GM12801 (cell line): Measurements from ENCODE around the gene TASP1.

Source experiments
- TF ChIP-seq, protein P1 (sequence below): IDR thresholded peaks from one replicate; pipeline ENCODE4 v1.5.1; 2011; ENCODE audit warnings: control low read depth; ENCODE audit not compliant: insufficient read length; ENCODE audit errors: extremely low read depth

Gene TASP1

DNA sequence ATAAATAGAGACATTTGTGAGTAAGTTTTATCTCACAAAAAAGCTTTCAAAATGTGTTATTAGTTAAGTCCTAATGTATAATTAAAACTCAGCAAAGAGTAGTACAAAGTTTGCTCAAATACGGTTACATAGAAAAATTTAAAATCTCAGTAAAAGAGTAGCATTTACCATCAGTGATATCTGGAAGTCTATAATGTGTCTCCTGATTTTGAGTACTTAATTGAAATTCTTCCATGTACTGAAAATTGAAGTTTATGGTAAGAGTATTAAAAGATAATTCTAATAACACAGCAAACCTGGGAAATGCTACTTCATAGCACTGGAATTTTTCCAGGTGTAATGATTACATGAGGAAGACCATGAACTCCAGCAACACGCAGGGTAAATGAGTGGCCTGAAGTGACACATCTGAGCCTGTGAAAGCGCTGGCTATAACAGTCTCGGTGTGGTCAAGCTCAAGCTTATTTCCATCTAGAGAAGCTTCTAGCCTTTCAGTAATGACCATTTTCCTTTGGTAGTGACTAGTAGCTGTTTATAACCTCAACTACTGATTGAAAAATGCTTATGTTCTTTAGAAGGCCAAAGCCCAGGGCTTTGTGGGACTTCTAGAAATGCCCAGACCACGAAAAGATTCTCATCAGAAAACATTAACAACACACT is 214.4 kb downstream of the TASP1 start:
- TF ChIP-seq, protein P1, sequence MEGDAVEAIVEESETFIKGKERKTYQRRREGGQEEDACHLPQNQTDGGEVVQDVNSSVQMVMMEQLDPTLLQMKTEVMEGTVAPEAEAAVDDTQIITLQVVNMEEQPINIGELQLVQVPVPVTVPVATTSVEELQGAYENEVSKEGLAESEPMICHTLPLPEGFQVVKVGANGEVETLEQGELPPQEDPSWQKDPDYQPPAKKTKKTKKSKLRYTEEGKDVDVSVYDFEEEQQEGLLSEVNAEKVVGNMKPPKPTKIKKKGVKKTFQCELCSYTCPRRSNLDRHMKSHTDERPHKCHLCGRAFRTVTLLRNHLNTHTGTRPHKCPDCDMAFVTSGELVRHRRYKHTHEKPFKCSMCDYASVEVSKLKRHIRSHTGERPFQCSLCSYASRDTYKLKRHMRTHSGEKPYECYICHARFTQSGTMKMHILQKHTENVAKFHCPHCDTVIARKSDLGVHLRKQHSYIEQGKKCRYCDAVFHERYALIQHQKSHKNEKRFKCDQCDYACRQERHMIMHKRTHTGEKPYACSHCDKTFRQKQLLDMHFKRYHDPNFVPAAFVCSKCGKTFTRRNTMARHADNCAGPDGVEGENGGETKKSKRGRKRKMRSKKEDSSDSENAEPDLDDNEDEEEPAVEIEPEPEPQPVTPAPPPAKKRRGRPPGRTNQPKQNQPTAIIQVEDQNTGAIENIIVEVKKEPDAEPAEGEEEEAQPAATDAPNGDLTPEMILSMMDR: no peak

DNA sequence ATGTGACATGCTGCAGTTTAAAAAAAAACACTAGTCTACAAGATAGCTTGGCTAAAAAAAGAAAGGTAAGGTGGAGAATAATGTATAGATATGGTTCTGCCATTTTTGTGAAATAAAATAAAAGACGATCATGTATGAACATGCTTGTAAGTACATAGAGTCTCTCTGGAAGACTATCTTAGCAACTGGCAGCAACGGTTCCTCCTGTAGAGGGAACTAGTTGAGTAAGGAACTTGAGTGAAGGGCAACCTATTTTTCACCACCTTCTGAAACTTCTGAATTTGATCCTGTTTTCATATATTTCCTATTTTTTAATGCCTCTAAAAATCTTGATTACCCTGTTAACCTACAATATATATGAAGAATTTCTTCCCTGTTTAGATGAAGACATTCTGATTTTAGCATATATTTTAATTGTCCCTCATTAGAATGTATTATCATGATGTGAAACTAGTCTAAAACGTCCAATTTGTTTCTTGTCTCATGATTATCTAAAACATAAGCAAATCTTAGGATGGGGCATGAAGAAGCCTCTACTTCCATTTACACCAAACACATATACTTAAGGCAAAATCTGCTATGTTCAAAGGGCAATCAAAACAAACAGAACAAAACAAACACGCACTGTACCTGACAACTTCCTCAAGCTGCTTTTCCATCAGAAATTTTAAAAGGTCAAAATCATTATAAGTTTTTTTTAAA is 215.1 kb downstream of the TASP1 start:
- TF ChIP-seq, protein P1: no peak

DNA sequence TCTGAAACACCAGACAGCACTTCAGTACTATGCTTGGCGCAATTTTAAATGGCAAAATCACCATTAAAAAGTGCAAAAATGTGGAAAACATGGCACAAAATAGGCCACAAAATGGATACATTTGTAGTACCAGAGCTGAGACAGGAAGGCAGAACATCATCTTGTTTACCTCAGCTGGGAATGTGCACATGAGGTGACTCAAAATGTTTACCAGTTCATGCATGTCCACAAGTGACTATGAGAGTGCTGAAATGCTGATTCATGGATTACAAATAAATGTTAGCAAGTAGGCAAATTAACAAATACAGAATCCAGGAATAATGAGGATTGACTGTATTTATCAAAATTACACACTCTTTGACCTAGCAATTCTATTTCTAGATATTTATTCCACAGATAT is 216.1 kb downstream of the TASP1 start:
- TF ChIP-seq, protein P1: no peak

DNA sequence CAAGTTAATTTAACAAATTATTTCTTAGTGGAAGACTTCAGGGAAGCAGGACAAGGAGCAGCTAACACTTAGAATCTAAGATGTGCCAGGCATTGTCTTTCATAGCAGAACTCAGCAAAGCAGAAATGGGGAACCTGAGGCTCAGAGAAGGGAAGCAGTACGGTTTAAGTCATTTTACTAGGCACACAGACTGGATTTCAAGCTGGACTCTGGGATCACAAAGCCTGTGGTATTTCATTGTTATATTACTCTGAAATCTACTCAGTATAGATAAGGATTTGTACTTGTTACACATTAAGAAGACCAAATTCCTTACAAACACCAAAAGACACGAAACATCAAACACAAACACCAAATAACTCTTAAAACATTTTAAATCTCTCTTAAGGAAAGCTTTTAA is 218.1 kb downstream of the TASP1 start:
- TF ChIP-seq, protein P1: no peak

DNA sequence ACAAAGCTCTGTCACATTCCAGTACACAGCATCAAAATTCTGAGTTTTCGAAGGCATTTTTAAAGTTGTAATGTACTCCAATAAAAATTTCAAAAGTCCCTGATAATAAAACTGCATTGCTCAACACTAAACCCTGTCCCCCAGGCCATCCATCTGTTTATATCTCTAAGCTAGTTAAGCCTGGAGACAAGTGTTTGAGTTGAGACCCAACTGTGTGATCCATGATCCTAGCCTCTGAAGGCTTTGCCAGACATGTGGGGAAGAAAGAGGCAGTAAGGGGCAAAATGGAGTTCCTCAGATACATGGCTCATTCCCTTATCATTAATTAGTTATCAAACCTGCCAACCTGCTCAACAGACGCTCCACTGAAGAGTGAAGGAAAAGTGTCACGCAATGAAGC is 219.3 kb downstream of the TASP1 start:
- TF ChIP-seq, protein P1: no peak

DNA sequence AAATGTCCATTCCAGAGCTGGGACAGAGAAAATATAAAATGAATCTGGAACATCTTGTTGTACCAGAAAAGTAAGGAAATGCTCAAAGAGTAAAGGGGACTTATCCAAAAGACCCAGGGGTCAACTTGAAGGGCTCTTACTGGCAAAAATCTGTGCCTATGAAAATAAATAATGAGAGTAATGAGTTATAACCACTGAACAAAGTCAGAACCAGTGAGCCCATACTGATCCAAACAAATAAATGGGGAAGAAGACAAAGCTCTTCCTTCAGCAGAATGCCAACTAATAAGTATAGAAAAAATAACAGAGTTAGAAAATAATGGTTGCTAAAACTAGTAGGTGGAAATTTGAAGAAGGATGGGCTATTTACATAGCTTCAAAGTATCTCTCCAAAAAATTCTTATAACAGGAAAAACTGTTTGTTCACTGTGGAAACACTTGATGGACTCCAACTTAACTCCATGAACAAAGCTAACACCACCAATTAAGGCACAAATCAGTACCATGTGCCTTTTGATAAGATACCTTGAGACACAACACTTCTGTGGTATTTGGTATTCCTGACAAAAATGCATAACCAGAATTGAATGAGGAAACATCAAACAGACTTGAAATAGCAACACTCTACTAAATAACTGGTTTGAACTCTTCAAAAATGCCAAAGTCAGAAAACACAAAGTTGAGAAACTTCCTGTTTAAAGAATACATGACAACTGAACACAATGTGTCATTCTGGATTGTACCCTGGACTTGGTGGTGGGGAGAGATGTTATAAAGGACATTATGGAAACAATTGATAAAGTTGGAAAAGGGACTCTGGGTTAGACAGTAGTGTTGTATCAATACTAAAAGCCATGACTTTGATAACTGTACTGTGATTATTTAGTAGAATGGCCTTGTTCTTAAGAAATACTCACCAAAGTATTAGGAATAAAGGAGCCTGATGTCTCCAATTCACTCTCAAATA is 220.2 kb downstream of the TASP1 start:
- TF ChIP-seq, protein P1: no peak

DNA sequence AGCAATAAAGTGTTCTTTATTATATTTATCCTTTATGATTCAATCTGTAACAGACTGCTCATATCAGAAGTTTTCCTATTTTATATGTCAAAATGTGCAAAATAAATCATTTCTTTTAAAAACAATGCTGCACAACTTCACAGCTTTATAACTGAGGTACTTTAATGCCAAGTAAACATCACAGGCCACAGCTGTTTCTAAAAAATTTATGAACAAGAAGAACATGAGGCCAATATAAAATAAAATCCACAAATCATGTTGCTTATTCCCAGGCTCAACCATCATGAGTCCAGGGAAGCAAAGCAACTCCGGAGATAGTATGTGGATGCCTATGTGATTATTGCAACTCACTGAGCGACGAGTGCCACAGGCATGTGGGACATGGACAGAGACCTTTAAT is 222.2 kb downstream of the TASP1 start:
- TF ChIP-seq, protein P1: no peak
